NOMO-1 (cell line): ENCODE results near the gene C19orf33.
"Not testable (repeated sequence)": the region's sequence is repeated elsewhere in the genome, so short reads cannot be mapped to it uniquely, and the experiment has no call there.

Experiments
- DNase-seq, 2 experiments: peaks; one replicate each; lab custom pipeline; 2025; ENCODE audit not compliant: unreplicated experiment in 2 of 2; lab: John Stamatoyannopoulos, UW

Gene C19orf33

DNA sequence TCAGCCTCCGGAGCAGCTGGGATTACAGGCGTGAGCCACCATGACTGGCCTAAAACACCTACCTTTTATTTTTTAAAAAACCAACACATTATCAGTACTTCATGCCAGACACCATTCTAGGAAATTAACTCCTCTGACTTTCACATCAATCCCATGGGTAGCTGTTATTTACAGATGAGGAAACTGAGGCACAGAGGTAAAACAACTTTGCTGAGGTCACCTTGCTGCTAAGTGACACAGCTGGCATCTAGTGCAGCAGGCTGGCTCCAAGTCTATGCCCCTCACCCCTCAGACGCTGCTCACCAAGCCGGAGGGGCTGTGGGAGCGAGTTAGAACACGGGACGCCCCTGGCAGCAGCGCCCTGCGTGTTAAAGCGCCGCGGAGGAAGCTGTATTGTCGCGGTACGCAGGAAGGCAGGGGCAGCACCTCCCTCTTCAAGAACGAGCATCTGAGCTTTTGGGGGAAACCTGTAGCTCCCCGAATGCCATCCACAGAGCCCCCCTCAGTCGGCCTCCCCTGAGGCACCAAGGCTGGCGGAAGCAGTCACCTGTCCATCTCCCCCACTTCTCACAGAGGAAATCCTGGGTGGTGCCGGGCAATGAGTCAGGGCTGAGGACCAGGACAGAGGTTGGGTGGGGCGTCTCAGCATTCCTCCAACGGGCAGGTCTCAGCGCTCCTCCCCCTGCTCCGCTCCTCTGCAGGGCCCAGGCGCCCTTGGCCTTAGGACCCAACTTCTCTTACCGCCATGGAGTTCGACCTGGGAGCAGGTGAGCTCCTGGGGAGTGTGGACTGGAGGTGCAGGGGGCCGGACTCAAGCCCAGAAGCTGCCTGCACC is at the start of gene C19orf33:
C19orf33 (plus strand) TSS at position 735 of the 835 bp plus-strand sequence; CDS start at position 746, 11 bp downstream.
- DNase-seq, result no peak

- DNase-seq, result no peak
Observed at GRCh38 chr19:38255383-38256014, 48.6 kb upstream of the C19orf33 start.

DNA sequence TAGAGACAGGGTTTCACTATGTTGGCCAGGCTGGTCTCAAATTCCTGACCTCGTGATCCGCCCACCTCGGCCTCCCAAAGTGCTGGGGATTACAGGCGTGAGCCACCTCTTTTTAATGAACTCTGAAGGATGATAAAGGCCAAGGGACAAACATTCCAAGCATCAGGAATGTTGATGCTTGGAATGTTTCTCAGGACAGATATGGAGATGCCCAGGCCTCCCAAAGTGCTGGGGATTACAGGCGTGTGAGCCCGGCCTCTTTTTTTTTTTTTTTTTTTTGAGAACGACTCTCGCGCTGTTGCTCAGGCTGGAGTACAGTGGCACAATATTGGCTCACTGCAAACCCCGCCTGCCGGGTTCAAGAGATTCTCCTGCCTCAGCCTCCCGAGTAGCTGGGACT is 42.1 kb upstream of the C19orf33 start:
- DNase-seq, result not testable (repeated sequence)

DNA sequence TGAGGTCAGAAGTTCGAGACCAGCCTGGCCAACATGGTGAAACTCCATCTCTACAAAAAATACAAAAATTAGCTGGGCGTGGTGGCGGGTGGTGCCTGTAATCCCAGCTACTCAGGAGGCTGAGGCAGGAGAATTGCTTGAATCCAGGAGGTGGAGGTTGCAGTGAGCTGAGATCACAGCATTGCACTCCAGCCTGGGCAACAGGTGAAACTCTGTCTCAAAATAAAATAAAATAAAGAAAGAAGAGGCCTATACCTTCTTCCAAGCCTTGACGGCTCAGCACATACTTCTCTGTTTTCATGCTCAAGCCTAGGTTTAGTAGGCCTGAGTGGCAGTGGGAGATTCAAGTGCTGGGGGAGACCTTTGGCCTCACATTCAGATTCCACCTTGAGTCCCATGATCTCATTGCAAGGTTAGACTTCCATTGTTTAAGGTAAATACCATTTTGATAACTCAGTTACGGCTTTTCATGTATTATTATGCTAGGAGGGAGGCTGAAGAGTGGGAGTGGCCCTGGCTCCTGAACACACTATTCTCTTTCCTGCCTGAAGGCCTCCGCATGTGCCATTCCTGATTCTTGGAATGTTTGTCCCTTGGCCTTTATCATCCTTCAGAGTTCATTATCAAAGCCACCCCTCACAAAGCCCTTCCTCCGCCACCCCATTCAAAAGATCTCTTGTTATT is 41.3 kb upstream of the C19orf33 start:
- no peak for DNase-seq

DNA sequence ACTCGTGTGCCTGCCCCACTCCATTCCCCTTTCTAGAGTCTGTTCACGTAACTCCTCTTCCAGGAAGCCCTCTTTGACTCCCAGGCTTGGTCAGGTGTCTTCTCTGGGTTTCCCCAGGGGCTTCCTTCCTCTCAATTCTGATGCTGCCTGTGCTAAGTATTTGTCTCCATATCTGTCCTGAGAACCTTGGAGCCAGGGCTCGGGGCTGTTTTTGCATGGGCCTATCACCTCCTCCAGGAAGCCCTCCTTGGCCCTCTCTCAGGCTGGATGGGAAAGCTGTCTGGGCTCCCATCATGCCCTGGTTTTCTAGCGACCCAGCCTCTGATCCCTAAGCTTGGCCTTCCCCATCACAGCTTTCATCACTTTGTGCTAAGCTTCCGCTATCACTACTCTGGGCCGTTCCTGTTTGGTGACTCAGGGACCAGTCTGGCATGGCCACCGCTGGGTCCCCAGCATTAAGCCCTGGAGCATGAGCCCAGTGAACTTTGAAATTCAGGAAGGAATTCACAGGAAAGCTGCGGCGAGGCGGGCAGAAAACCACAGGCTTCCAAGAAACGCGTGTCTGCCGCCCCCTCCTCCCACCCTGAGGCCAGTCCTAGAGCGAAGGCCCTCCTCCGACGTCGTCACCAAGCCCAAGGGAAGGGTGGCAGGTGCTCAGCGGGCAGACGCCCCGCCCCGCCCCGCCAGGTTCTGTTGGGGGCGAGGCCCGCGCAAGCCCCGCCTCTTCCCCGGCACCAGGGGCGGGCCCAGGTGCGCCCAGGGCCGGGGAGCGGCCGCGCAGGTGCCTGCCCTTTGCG is 40.2 kb upstream of the C19orf33 start:
- peak; percentile 80 to 82 for DNase-seq

DNA sequence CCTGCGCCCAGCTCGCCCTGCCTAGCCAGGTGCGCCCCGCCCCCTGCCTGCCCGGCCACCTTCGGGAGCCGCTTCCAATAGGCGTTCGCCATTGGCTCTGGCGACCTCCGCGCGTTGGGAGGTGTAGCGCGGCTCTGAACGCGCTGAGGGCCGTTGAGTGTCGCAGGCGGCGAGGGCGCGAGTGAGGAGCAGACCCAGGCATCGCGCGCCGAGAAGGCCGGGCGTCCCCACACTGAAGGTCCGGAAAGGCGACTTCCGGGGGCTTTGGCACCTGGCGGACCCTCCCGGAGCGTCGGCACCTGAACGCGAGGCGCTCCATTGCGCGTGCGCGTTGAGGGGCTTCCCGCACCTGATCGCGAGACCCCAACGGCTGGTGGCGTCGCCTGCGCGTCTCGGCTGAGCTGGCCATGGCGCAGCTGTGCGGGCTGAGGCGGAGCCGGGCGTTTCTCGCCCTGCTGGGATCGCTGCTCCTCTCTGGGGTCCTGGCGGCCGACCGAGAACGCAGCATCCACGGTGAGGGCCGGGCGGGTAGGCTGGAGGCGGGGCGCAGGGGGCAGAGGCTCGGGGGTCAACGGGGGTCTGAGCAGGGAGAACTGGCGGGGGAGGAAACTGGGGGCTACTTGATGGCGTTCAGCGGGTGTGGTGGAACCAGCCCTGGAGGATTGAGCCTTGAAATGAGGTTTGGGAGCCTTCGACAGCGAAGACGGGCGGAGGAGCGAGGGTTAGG is 39.4 kb upstream of the C19orf33 start, which contains the start of gene SPINT2:
SPINT2 (plus strand) TSS at position 88 of the 727 bp plus-strand sequence; CDS start at position 408, 320 bp downstream.
- peak in 1 of 2 experiments; percentile 66 for DNase-seq

GRCh38 chr19:38265213-38265861 is 38.7 kb upstream of the C19orf33 start:
- peak; percentile 70 to 74 for DNase-seq

GRCh38 chr19:38265921-38266429 is 38.1 kb upstream of the C19orf33 start:
- no peak for DNase-seq

- DNase-seq, result no peak
Observed at GRCh38 chr19:38266981-38267597, 37.0 kb upstream of the C19orf33 start.

- DNase-seq, result no peak
Observed at GRCh38 chr19:38267761-38268483, 36.1 kb upstream of the C19orf33 start.

GRCh38 chr19:38268539-38268938 is 35.5 kb upstream of the C19orf33 start:
- no peak for DNase-seq

GRCh38 chr19:38270587-38271167 is 33.4 kb upstream of the C19orf33 start:
- no peak for DNase-seq

DNA sequence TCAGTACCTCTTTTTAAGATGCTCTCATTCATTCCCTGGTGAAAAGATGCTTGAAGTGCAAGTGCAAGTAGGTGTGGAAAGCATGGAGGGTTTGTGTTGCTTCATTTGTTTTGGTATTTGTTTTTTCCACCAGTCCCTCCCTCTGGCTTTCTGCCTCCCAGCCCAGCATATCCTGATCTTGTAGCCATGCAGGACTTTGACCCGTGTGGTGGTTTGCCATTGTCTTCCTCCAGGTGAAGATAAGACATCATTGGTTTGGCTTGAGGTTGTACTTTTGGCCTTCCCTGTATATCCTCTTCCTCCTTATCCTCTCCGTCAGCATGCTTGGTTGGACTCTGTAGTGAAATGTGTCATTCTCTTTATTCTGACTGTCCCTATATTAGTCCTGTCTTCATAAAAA is 30.6 kb upstream of the C19orf33 start:
- no peak for DNase-seq

GRCh38 chr19:38274739-38275138 is 29.3 kb upstream of the C19orf33 start:
- DNase-seq, result no peak

- DNase-seq, result no peak
Observed at GRCh38 chr19:38276942-38277517, 27.0 kb upstream of the C19orf33 start.

DNA sequence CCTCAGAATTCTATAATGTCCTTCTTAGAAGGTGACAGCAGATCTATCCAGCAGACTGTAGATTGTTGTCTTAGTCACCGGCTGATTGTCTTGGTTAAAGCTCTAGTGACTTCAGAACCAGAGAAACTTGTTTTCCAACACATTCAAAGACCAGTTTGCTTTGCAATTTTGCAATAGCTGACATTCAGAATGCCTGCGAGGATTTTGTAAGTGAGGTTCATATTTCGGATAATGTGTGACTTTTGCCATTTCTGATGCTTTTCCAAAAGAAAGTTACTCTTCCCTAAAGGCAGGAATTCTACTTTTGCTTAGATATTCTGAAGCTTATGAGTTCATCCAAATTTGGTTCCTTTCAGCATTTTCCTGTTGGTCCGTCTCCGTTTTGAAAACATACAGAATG is 26.5 kb upstream of the C19orf33 start:
- no peak for DNase-seq

GRCh38 chr19:38277969-38278680 is 25.9 kb upstream of the C19orf33 start:
- no peak for DNase-seq
